Skin epidermis (tissue), 12 donors: ENCODE results near the gene DPP3.
"Not testable (repeated sequence)": the region's sequence is repeated elsewhere in the genome, so short reads cannot be mapped to it uniquely, and the experiment has no call there.

Experiments
- H3K27ac ChIP-seq, 21 experiments: fragments of 200-600 bp; sonication (generic) in 11 of 21; one replicate each; pipeline ENCODE4 v1.5.0; 2020; ENCODE audit warnings: mild to moderate bottlenecking in 3 of 21, inconsistent platforms in 2 of 21, moderate library complexity in 2 of 21
- H3K4me3 ChIP-seq, 7 experiments: fragments of 200-600 bp; sonication (generic) in 2 of 7; one replicate each; pipeline ENCODE4 v1.5.0; 2020; ENCODE audit warnings: inconsistent platforms in 2 of 7, mild to moderate bottlenecking in 2 of 7, moderate library complexity in 1 of 7

DPP3 gene

GRCh38 chr11:66464116-66464515 lies 16.1 kb upstream of the DPP3 start:
- H3K4me3 ChIP-seq, H3K27ac ChIP-seq: not testable (repeated sequence)

DNA sequence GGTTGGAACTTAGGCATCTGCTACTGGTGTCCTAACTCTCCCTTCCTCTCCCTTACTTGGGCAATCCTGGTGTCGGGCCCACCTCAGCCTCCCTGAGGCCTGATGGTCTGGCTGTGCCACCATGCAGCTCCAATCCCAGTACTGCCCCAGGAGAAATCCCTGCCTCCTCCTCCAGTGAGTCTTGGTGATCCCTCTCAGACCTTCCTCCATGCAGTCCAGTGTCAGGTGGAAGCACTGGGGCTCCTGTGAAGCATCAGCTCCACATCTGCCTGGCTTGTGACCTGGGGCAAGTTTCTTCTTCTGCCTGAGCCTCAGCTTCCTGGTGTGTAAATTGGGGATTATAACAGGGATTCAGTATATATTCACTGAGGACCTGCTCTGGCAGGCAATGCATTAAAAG lies 15.3 kb upstream of the DPP3 start:
- Histone ChIP-seq H3K27ac (no peak overlapping the region), H3K4me3 (no peak overlapping the region)

- H3K27ac ChIP-seq, result peak overlapping the region in 14 of 21 experiments; percentile 18 to 83 (median 76)
- peak overlapping the region; percentile 48 to 80 (median 60) for H3K4me3 ChIP-seq
These were observed 14.6 kb upstream of the DPP3 start for GRCh38 chr11:66465373-66466224.

GRCh38 chr11:66466225-66467033 lies 13.8 kb upstream of the DPP3 start, which contains the start of gene PELI3:
PELI3 (plus strand) TSS chr11:66466905; CDS start chr11:66468129, 1,224 bp downstream.
- H3K27ac ChIP-seq, result peak within 1 kb of the TSS in 18 of 21 experiments; percentile 18 to 83 (median 74)
- peak within 1 kb of the TSS; percentile 48 to 80 (median 60) for H3K4me3 ChIP-seq

DNA sequence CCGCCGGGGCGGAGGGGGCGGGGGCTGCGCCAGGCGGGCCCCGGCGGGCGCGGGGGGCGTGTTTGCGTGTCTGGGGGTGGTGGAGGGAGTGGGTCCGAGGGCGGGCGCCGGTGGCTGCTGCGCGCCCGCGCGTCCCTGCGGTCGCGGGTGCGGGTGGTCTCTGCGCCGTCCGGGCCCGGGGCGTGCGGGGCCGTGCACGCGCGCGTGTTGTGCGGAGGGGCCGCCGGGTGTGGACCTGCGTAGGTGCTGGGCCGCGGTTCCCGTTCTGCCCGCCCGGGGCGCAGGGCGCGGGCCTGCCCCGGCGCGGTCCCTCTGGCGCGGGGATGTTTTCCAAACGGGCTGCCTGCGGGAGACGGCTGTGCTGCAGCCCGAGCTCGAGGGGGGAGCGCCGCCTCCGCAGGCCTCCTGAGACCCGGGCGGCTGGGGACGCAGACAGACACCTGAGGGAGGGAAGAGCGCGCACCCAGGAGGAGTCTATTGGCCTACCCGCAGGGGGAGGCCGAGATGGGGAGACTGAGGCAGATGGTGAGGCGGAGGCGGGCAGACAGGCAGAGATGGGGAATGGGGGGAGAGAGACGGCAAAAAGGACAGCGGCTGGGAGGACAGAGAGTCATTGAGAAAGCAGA lies 13.1 kb upstream of the DPP3 start:
- H3K27ac ChIP-seq, result peak overlapping the region in 16 of 21 experiments; percentile 11 to 81 (median 65)

DNA sequence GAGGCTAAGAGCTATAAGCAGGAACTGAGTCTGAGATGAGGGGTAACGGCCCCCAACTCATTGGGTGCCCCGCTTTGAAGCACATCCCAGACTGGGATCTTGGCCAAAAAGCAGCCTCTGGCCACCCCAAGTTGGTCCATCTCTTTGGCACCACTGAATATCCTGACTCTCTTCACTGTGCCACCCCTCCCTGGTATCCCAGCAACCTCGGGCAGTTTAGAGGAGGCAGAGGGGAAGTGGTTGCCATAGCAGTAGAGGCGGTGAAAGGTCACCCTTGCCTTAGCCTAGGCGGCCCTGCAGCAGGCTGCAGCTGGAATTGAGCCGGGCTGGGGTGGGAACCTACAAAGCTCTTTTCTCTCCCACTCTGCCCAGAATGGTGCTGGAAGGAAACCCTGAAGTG lies 12.5 kb upstream of the DPP3 start:
- H3K27ac ChIP-seq, result peak overlapping the region in 7 of 21 experiments; percentile 32 to 81 (median 75)
- peak overlapping the region in 5 of 7 experiments; percentile 50 to 80 (median 65) for H3K4me3 ChIP-seq

More for the DNA sequence above, 13.1 kb upstream of the DPP3 start:
- peak overlapping the region; percentile 48 to 80 (median 60) for H3K4me3 ChIP-seq

DNA sequence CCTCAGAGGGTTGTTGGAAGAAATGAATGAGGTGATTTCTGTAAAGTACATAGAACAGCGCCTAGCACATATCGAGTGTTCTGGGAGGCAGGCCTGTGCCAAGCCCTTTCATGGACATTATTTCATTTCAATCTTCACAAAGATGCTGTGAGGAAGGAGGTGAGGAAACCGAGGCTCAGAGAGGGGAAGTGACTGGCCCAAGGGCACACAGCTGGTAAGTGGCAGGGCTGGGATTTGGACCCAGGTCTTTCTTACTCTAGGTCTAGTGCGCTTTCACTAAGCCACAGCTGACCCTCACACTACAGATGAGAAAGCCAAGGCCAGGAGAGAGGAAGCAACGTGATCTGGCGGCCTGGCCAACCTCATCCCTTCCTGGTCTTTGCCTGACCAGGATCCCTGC lies 11.5 kb upstream of the DPP3 start:
- H3K4me3 ChIP-seq, result no peak overlapping the region
- no peak overlapping the region for H3K27ac ChIP-seq

GRCh38 chr11:66469441-66469840 lies 10.8 kb upstream of the DPP3 start:
- Histone ChIP-seq H3K27ac (no peak overlapping the region), H3K4me3 (no peak overlapping the region)

DNA sequence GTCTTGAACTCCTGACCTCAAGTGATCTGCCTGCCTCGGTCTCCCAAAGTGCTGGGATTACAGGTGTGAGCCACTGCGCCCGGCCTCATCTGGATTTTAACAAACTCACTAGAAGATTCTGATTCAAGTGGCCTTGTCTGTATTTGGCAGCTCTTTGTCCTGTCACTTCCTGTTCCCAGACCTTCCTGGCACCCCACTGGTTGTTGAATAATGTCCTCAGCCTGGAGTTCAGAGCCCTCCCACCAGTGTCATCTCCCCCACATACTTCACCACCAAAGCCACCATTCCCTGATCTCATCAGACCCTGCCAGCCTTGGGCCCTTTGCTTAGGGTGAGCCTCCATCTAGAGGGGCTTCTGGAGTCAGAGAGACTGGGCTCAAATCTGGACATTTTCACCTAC lies 10.2 kb upstream of the DPP3 start:
- H3K27ac ChIP-seq, result no peak overlapping the region

DNA sequence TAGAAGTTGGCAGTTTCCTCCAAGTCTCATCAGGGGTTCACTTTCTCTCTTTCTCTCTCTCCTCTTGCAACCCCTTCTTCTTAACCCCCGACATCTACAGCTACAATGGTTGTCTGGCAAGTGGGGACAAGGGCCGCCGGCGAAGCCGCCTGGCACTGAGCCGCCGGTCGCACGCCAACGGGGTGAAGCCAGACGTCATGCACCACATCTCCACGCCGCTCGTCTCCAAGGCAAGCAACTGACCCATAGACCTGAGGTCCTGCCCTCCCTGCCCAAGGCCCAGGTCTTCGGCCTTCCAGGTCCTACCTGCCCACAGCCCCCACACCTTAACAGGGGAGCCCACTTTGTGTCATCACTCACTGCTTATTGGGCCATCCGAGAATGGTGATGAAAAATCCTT lies 9.1 kb upstream of the DPP3 start:
- no peak overlapping the region for H3K27ac ChIP-seq

More for the DNA sequence above, 10.2 kb upstream of the DPP3 start:
- no peak overlapping the region for H3K4me3 ChIP-seq

GRCh38 chr11:66472054-66472453 lies 8.2 kb upstream of the DPP3 start:
- Histone ChIP-seq H3K4me3 (no peak overlapping the region), H3K27ac (no peak overlapping the region)

More for the DNA sequence above, 9.1 kb upstream of the DPP3 start:
- no peak overlapping the region for H3K4me3 ChIP-seq

DNA sequence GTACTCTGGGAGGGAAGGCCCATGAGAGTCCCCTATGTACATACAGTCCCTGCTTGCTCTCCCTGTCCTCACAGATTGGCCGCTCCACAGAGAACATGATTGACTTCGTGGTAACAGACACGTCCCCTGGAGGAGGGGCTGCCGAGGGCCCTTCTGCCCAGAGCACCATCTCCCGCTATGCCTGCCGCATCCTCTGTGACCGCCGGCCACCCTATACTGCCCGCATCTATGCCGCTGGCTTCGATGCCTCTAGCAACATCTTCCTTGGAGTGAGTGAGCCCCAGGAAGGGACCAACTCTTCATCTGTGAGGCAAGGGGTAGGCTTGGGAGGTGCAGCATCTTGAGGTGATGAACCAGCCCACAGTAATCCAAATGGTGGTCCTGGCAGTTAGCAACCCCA lies 7.1 kb upstream of the DPP3 start:
- no peak overlapping the region for H3K4me3 ChIP-seq
- no peak overlapping the region for H3K27ac ChIP-seq

DNA sequence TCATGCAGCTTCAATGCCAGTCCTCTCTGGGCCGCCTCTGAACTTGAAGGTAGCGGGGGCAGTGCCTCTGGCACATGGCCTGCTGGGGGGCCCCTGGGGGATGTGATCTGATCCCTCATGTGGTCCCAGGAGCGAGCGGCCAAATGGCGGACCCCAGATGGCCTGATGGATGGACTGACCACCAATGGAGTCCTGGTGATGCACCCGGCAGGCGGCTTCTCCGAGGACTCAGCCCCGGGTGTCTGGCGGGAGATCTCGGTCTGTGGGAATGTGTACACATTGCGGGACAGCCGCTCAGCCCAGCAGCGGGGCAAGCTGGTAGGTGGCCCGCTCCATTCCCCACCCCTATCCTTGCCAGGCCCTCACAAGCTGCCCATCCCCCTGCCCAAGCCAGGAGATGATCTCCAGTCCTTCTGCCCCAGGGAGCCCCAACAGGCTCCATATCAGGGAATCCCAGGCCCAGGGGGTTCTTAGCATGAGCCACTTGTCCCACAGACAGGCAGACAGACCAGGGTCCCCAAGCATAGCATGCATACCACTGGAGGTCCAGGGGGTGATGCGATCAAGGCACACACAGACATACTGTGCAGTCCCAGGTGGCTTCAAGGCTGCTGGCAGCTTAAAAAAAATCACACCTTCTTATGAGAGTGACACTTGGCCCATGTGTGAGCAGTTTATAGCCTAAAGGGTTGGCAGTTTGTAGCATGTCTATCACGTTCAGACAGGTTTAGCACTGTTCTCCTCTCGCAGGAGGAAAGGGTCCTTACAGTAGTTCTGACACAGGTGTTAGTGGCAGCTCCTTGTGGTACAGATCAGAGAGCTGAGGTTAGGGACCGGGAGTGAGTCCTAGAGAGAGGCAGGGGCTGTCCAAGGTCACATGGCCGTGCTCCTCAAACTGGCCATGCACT lies 6.4 kb upstream of the DPP3 start:
- no peak overlapping the region for H3K27ac ChIP-seq
- H3K4me3 ChIP-seq, result no peak overlapping the region

GRCh38 chr11:66475349-66476172 lies 4.7 kb upstream of the DPP3 start:
- no peak overlapping the region for H3K4me3 ChIP-seq
- H3K27ac ChIP-seq, result no peak overlapping the region

GRCh38 chr11:66476173-66476840 lies 3.9 kb upstream of the DPP3 start:
- H3K4me3 ChIP-seq, result no peak overlapping the region
- no peak overlapping the region for H3K27ac ChIP-seq

DNA sequence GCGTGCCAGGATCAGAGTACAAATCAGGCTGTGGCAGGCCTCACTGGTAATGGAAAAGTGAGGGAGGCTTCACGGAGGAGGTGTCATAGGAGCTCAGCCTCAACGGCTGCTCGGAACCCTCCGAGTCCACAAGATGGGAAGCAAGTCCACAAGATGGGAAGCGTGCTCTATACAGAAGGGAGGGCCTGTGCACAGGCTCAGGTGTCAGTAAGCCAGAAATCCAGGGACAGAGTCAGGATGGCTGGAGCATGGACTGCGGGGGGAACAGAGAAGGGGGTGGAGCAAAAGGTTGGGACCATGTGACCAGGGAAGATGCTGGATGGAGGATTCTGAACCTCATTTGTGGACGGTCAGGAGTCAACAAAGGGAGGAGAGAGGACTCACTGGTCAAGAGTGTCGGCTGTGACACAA lies 3.4 kb upstream of the DPP3 start:
- Histone ChIP-seq H3K4me3 (no peak overlapping the region), H3K27ac (no peak overlapping the region)

DNA sequence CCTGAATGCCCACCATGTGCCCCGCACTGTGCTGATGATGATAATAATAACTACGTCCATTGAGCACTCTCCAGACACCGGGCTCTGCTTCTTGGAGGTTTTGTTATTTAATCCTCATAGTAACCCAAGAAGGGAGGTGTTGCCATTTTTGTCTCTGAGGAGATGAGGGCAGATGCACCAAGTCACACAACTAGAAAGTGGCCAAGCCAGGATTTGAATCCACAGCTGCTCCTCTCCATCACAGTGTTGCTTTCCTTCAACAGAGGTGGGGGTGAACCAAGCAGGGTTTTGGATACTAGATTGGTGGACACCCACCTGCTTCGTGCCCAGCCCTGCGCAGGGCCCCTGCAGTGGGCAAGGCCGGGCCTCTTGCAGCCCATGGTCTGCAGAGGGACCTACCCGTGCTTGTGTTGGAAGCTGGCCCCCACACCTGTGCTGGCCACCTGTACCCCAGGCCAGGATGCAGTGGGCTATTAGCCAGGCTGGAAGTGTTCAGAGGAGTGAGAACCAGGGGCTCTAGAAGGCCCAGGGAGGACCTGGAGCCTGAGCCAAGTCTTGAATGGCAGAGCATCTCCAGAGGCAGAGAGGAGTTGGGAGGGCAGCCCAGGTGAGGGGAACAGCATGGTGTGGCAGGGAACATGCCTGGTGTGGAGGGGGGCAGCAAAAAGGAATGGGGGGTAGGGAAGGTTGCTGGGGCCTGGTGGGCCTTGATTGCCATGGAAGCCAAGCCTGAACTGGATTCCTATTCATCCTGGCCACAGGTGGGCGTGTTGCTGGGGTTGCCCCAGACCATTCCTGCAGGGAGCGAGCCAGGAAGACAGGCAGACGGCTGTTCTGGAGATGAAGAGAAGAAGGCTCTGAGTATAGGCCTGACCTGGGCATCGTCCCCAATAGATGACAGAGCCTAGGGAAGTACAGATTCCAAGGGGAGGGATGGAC lies 2.7 kb upstream of the DPP3 start:
- Histone ChIP-seq H3K27ac (no peak overlapping the region), H3K4me3 (no peak overlapping the region)
